HEK293T (cell line): ENCODE results near the gene STEAP2.

ENCODE experiments used
- CTBP1 ChIP-seq: fragments of 450-650 bp; IDR thresholded peaks from 2 replicates; pipeline ENCODE4 v1.6.1; 2016; ENCODE audit warnings: borderline replicate concordance
- ELF4 ChIP-seq: fragments of 450-650 bp; IDR thresholded peaks from 2 replicates; pipeline ENCODE4 v1.6.1; 2017; ENCODE audit warnings: antibody characterized with exemption
- HDGF ChIP-seq: fragments of 450-650 bp; IDR thresholded peaks from 2 replicates; pipeline ENCODE4 v1.6.1; 2017; ENCODE audit warnings: antibody characterized with exemption, borderline replicate concordance
- LEF1 ChIP-seq: fragments of 450-650 bp; IDR thresholded peaks from 2 replicates; pipeline ENCODE4 v1.6.1; 2017; ENCODE audit warnings: mild to moderate bottlenecking, borderline replicate concordance
- SP1 ChIP-seq: fragments of 450-650 bp; IDR thresholded peaks from 2 replicates; pipeline ENCODE4 v1.6.1; 2017
- SUZ12 ChIP-seq: fragments of 450-650 bp; IDR thresholded peaks from 2 replicates; pipeline ENCODE4 v1.6.1; 2016; ENCODE audit warnings: mild to moderate bottlenecking
- TARDBP ChIP-seq: fragments of 450-650 bp; IDR thresholded peaks from 2 replicates; pipeline ENCODE4 v1.6.1; 2016
- ZNF384 ChIP-seq: fragments of 450-650 bp; IDR thresholded peaks from 2 replicates; pipeline ENCODE4 v1.6.1; 2016

DNA sequence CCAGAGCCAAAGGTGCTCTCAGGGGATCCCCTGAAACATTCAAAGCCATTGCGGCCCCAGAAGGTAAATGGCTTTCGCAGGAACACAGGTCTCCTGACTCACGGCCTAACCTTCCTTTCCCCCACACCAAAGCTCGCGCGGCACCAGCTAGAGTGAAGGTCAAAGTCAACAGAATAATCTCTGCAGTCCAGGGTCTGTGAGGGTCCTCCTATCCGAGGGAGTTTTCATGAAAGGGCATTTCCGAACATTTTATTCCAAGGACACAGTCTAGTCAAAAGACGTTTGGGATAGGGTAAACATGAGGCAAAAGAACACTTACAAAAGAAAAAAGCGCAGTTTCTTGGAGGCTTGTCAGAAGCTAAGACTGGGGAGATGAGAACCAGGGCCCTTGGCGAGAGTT is 559 bp upstream of the STEAP2 start:
- no peak for TF ChIP-seq SUZ12
- TF ChIP-seq SP1 = no peak
- TF ChIP-seq ZNF384 = no peak
- no peak for TF ChIP-seq LEF1
- TF ChIP-seq ELF4 = no peak
- TF ChIP-seq TARDBP = no peak
- TF ChIP-seq HDGF = no peak
- TF ChIP-seq CTBP1 = no peak
